ENCODE measurements around the gene ELOVL5.
A peak's percentile ranks its signal among the peaks of the same experiment; 100 is the strongest.
"Not testable (repeated sequence)": the region's sequence is repeated elsewhere in the genome, so short reads cannot be mapped to it uniquely, and the experiment has no call there.

ELOVL5 gene

DNA sequence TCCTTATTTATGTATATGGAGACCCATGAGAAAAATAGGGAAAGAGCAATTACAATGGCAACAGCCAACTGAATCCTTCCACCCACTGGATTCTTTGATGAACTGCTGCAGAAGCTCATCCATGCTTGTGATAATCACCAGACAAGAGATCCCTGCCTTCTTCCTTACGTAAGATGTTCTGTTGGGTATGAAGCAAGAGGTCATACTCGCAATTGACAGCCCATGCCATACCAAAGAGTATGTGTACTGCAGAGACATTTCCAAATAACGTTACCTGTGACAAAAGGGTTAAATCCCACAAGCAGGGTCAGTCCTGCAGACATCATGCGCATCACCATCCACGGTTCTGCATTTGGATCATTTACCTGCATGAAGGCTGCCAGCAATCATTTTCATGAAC lies 27.8 kb downstream of the ELOVL5 start:
- Histone ChIP-seq H3K27ac (ENCODE audit: low read depth, low read length) (peak overlapping the region; percentile 2), H3K9ac (ENCODE audit: low read length) (no peak overlapping the region), H3K36me3 (ENCODE audit: control insufficient read depth, insufficient read depth, low read length) (no peaks in the 10 kb centered on the region), H3K4me3 (ENCODE audit: low read length) (no peak overlapping the region), H3K4me1 (ENCODE audit: control insufficient read depth, insufficient read depth, low read length) (peaks cover 22% of the 10 kb centered on the region), H3K27me3 (ENCODE audit: control insufficient read depth, insufficient read depth, low read length) (no peaks in the 10 kb centered on the region)

- no peak overlapping the region for H3K4me3 ChIP-seq (ENCODE audit: low read length)
- H3K27me3 ChIP-seq (ENCODE audit: control insufficient read depth, insufficient read depth, low read length), result no peaks in the 10 kb centered on the region
- H3K27ac ChIP-seq (ENCODE audit: low read depth, low read length), result no peak overlapping the region
- no peaks in the 10 kb centered on the region for H3K36me3 ChIP-seq (ENCODE audit: control insufficient read depth, insufficient read depth, low read length)
- H3K4me1 ChIP-seq (ENCODE audit: control insufficient read depth, insufficient read depth, low read length), result peaks cover 27% of the 10 kb centered on the region
- H3K9ac ChIP-seq (ENCODE audit: low read length), result no peak overlapping the region
These were observed 30.3 kb downstream of the ELOVL5 start for GRCh38 chr6:53318429-53318828.

DNA sequence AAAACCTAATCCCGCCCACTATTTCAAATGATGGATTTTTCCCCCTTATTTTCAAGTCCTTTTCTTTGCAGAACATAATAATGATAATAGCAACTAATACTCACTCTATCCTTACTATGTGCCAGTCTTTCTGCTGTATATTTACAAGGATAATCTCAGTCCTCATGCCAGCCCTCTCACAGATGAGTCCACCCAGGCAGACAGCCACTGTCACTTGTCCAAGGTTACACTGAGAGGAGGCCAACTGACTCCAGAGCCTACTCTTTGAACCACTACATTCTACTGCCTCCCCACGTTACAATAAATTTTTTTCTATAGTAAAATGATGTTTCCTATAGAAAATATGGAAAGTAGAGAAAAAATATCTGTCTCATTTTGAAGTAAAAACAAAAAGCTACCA lies 30.9 kb downstream of the ELOVL5 start:
- Histone ChIP-seq H3K36me3 (ENCODE audit: control insufficient read depth, insufficient read depth, low read length) (no peaks in the 10 kb centered on the region), H3K4me3 (ENCODE audit: low read length) (no peak overlapping the region), H3K9ac (ENCODE audit: low read length) (no peak overlapping the region), H3K27ac (ENCODE audit: low read depth, low read length) (no peak overlapping the region), H3K27me3 (ENCODE audit: control insufficient read depth, insufficient read depth, low read length) (no peaks in the 10 kb centered on the region), H3K4me1 (ENCODE audit: control insufficient read depth, insufficient read depth, low read length) (peaks cover 27% of the 10 kb centered on the region)

- H3K36me3 ChIP-seq (ENCODE audit: control insufficient read depth, insufficient read depth, low read length); H3K27me3 ChIP-seq (ENCODE audit: control insufficient read depth, insufficient read depth, low read length); H3K9ac ChIP-seq (ENCODE audit: low read length); H3K27ac ChIP-seq (ENCODE audit: low read depth, low read length); H3K4me3 ChIP-seq (ENCODE audit: low read length): not testable (repeated sequence)
- H3K4me1 ChIP-seq (ENCODE audit: control insufficient read depth, insufficient read depth, low read length), result peaks cover 24% of the 10 kb centered on the region
These were observed 31.5 kb downstream of the ELOVL5 start for GRCh38 chr6:53317299-53317698.

- H3K27ac ChIP-seq (ENCODE audit: low read depth, low read length), result no peak overlapping the region
- H3K4me3 ChIP-seq (ENCODE audit: low read length), result no peak overlapping the region
- no peak overlapping the region for H3K9ac ChIP-seq (ENCODE audit: low read length)
- H3K27me3 ChIP-seq (ENCODE audit: control insufficient read depth, insufficient read depth, low read length), result no peaks in the 10 kb centered on the region
- H3K36me3 ChIP-seq (ENCODE audit: control insufficient read depth, insufficient read depth, low read length), result no peaks in the 10 kb centered on the region
- peaks cover 14% of the 10 kb centered on the region for H3K4me1 ChIP-seq (ENCODE audit: control insufficient read depth, insufficient read depth, low read length)
These were observed 32.6 kb downstream of the ELOVL5 start for GRCh38 chr6:53316142-53316541.

DNA sequence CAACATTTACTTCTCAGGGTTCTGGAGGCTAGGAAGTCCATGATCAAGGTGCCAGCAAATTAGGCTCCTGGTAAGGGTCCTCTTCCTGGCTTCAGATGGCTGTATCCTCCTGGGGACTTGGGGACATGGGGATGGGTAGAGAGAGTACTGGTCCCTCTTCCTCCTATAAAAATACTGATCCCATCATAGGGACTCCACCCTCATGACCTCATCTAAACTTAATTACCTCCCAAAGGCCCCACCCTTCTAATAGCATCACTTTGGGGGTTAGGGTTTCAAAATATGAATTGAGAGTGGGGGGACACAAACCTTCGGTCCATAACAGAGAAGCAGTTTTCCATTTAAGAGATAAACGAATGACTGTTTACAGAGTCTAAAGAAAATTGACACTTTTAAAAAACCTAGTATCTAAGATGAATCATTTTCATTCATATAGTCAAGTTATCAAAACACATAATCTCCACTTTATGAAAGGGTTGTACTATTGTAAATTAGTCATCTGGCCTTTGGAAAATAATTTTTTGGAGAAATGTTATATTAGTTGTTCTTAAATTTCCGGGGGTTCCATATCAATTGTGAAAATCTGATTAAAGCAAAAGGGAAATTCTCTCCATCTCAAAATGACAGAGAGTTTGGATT lies 33.5 kb downstream of the ELOVL5 start:
- H3K9ac ChIP-seq (ENCODE audit: low read length), result no peak overlapping the region
- H3K36me3 ChIP-seq (ENCODE audit: control insufficient read depth, insufficient read depth, low read length), result no peaks in the 10 kb centered on the region
- H3K4me1 ChIP-seq (ENCODE audit: control insufficient read depth, insufficient read depth, low read length), result peaks cover 10% of the 10 kb centered on the region
- H3K4me3 ChIP-seq (ENCODE audit: low read length), result no peak overlapping the region
- H3K27me3 ChIP-seq (ENCODE audit: control insufficient read depth, insufficient read depth, low read length), result no peaks in the 10 kb centered on the region
- H3K27ac ChIP-seq (ENCODE audit: low read depth, low read length), result no peak overlapping the region

- Histone ChIP-seq H3K27ac (ENCODE audit: low read depth, low read length) (no peak overlapping the region), H3K36me3 (ENCODE audit: control insufficient read depth, insufficient read depth, low read length) (no peaks in the 10 kb centered on the region), H3K4me3 (ENCODE audit: low read length) (no peak overlapping the region), H3K4me1 (ENCODE audit: control insufficient read depth, insufficient read depth, low read length) (peaks cover 17% of the 10 kb centered on the region), H3K9ac (ENCODE audit: low read length) (no peak overlapping the region), H3K27me3 (ENCODE audit: control insufficient read depth, insufficient read depth, low read length) (no peaks in the 10 kb centered on the region)
These were observed 34.9 kb downstream of the ELOVL5 start for GRCh38 chr6:53313784-53314400.

DNA sequence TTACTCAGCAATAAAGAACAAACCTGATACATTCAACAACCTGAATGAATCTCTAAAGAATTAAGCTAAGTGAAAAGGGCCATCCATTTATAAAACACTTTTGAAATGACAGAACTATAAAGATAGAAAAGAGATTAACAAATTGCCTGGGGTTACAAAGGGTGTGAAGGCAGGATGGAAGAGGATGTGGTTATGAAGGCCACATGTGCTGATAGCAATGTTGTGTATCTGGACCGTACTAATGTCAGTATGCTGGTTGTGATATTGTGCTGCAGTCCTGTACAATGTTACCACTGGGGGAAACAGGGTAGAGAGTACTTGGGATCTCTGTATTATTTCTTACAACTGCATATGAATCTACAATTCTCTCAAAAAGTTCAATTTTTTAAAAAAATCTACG lies 36.4 kb downstream of the ELOVL5 start:
- Histone ChIP-seq H3K27me3 (ENCODE audit: control insufficient read depth, insufficient read depth, low read length) (no peaks in the 10 kb centered on the region), H3K9ac (ENCODE audit: low read length) (no peak overlapping the region), H3K36me3 (ENCODE audit: control insufficient read depth, insufficient read depth, low read length) (no peaks in the 10 kb centered on the region), H3K27ac (ENCODE audit: low read depth, low read length) (no peak overlapping the region), H3K4me1 (ENCODE audit: control insufficient read depth, insufficient read depth, low read length) (peaks cover 18% of the 10 kb centered on the region), H3K4me3 (ENCODE audit: low read length) (no peak overlapping the region)

GRCh38 chr6:53311586-53311935 lies 37.2 kb downstream of the ELOVL5 start:
- H3K27ac ChIP-seq (ENCODE audit: low read depth, low read length), result no peak overlapping the region
- no peaks in the 10 kb centered on the region for H3K36me3 ChIP-seq (ENCODE audit: control insufficient read depth, insufficient read depth, low read length)
- H3K4me3 ChIP-seq (ENCODE audit: low read length), result no peak overlapping the region
- H3K4me1 ChIP-seq (ENCODE audit: control insufficient read depth, insufficient read depth, low read length), result peaks cover 18% of the 10 kb centered on the region
- H3K9ac ChIP-seq (ENCODE audit: low read length), result no peak overlapping the region
- H3K27me3 ChIP-seq (ENCODE audit: control insufficient read depth, insufficient read depth, low read length), result no peaks in the 10 kb centered on the region

- no peaks in the 10 kb centered on the region for H3K36me3 ChIP-seq (ENCODE audit: control insufficient read depth, insufficient read depth, low read length)
- H3K4me1 ChIP-seq (ENCODE audit: control insufficient read depth, insufficient read depth, low read length), result peaks cover 15% of the 10 kb centered on the region
- H3K4me3 ChIP-seq (ENCODE audit: low read length), result no peak overlapping the region
- no peaks in the 10 kb centered on the region for H3K27me3 ChIP-seq (ENCODE audit: control insufficient read depth, insufficient read depth, low read length)
- no peak overlapping the region for H3K9ac ChIP-seq (ENCODE audit: low read length)
- no peak overlapping the region for H3K27ac ChIP-seq (ENCODE audit: low read depth, low read length)
These were observed 37.8 kb downstream of the ELOVL5 start for GRCh38 chr6:53310771-53311585.

DNA sequence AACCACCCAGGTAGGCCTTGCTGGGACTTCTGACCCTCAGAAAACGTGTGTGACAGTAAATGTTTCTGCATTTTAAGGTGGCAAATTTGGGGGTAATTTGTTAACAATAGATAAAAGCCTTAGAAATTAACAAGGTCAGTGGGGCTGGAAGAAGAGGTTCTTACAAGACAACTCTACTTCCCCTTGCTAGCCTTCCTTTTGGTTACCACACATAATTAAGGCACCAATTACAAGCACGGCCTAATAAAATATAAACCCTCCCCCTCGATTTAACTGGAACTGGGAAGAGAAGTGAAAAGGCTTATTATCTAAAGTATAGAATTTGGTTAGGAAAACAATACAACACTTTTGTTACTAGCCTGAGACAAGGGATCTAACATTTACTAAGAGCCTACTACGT lies 38.8 kb downstream of the ELOVL5 start:
- Histone ChIP-seq H3K27me3 (ENCODE audit: control insufficient read depth, insufficient read depth, low read length) (no peaks in the 10 kb centered on the region), H3K4me3 (ENCODE audit: low read length) (no peak overlapping the region), H3K9ac (ENCODE audit: low read length) (no peak overlapping the region), H3K4me1 (ENCODE audit: control insufficient read depth, insufficient read depth, low read length) (peaks cover 12% of the 10 kb centered on the region), H3K27ac (ENCODE audit: low read depth, low read length) (no peak overlapping the region), H3K36me3 (ENCODE audit: control insufficient read depth, insufficient read depth, low read length) (no peaks in the 10 kb centered on the region)

GRCh38 chr6:53309059-53309900 lies 39.5 kb downstream of the ELOVL5 start:
- no peaks in the 10 kb centered on the region for H3K36me3 ChIP-seq (ENCODE audit: control insufficient read depth, insufficient read depth, low read length)
- H3K27ac ChIP-seq (ENCODE audit: low read depth, low read length), result peak overlapping the region; percentile 11
- H3K27me3 ChIP-seq (ENCODE audit: control insufficient read depth, insufficient read depth, low read length), result no peaks in the 10 kb centered on the region
- H3K4me1 ChIP-seq (ENCODE audit: control insufficient read depth, insufficient read depth, low read length), result peaks cover 12% of the 10 kb centered on the region
- H3K9ac ChIP-seq (ENCODE audit: low read length), result no peak overlapping the region
- H3K4me3 ChIP-seq (ENCODE audit: low read length), result no peak overlapping the region
